Endothelial cell of umbilical vein (primary cell): ENCODE results near the gene TRIP10. TPM values are rescaled to one million over a fixed set of nuclear protein-coding genes. Genes with fewer than 3 reads are reported as not detected.

Experiments
- BruUV-seq: library from RNA; stranded (reverse); fragments of 400-500 nt; replicated peaks from 2 replicates; lab custom pipeline; 2021; lab: Mats Ljungman, UMichigan
- CTCF ChIA-PET: fragments of 300-600, 350-600 bp; sonication (Branson Sonifier 250); formaldehyde crosslinking; loops from one replicate; lab custom pipeline; 2021; ENCODE audit warnings: antibody characterized with exemption, inconsistent platforms; lab: Charles Lee
- POLR2A ChIA-PET: fragments of 300-600, 350-600 bp; sonication (Branson Sonifier 250); formaldehyde crosslinking; loops from one replicate; lab custom pipeline; 2021; ENCODE audit warnings: antibody characterized with exemption, inconsistent platforms; lab: Charles Lee
- DNase-seq: peaks from one replicate; pipeline ENCODE4 v3.0.0-alpha.2; 2011; ENCODE audit warnings: low read depth, low spot score
- FAIRE-seq: peaks from 2 replicates; lab custom pipeline; 2011; peaks lifted over from hg19 to GRCh38; lab: Jason Lieb, UNC
- H2AFZ ChIP-seq: 2 replicates; pipeline ENCODE4 v1.6.0; 2012; ENCODE audit warnings: low read depth, low read length, control low read depth, inconsistent platforms
- H3K27ac ChIP-seq: 2 replicates; pipeline ENCODE4 v1.5.1; 2011; ENCODE audit warnings: low read depth, mild to moderate bottlenecking, control low read depth, low read length, moderate library complexity; ENCODE audit not compliant: insufficient read depth
- H3K27me3 ChIP-seq, 2 experiments: 2 replicates each; pipeline versions ENCODE4 v1.6.0 to v1.6.1; 2011; ENCODE audit warnings: low read length in 2 of 2, mixed read lengths in 1 of 2; ENCODE audit not compliant: control insufficient read depth in 2 of 2, insufficient read depth in 2 of 2
- H3K36me3 ChIP-seq, 2 experiments: 2 replicates in 1 of 2; 3 replicates in 1 of 2; pipeline ENCODE4 v1.5.1; 2011; ENCODE audit warnings: low read length in 2 of 2, mild to moderate bottlenecking in 1 of 2, moderate library complexity in 1 of 2; ENCODE audit not compliant: control insufficient read depth in 2 of 2, insufficient read depth in 2 of 2; ENCODE audit errors: extremely low read depth in 1 of 2
- H3K4me1 ChIP-seq: 3 replicates; pipeline ENCODE4 v1.5.1; 2011; ENCODE audit warnings: mild to moderate bottlenecking, low read length; ENCODE audit not compliant: control insufficient read depth, insufficient read depth; ENCODE audit errors: extremely low read depth
- H3K4me2 ChIP-seq: 2 replicates; pipeline ENCODE4 v1.6.1; 2011; ENCODE audit warnings: low read length, control low read depth, mixed read lengths; ENCODE audit not compliant: insufficient read depth
- H3K4me3 ChIP-seq, 3 experiments: fragments of 200-600 bp in 1 of 3; sonication (generic), shearing (Covaris generic) in 1 of 3; replicated peaks in 1 of 3; 2 replicates each; pipeline ENCODE4 v1.5.1; 2011 to 2016; ENCODE audit warnings: control low read depth in 3 of 3, low read length in 3 of 3, mild to moderate bottlenecking in 2 of 3, inconsistent platforms in 1 of 3, low read depth in 1 of 3, moderate library complexity in 1 of 3; ENCODE audit not compliant: insufficient read depth in 1 of 3
- H3K79me2 ChIP-seq: 2 replicates; pipeline ENCODE4 v1.6.0; 2012; ENCODE audit warnings: low read length, inconsistent platforms; ENCODE audit not compliant: control insufficient read depth, insufficient read depth
- H3K9ac ChIP-seq: replicated peaks from 2 replicates; pipeline ENCODE3; 2011; ENCODE audit warnings: low read length, control low read depth; ENCODE audit not compliant: insufficient read depth; ENCODE audit errors: extremely low read depth
- H3K9me1 ChIP-seq: replicated peaks from 3 replicates; pipeline ENCODE4 v1.6.0; 2011; ENCODE audit warnings: mild to moderate bottlenecking, low read length; ENCODE audit not compliant: control insufficient read depth, insufficient read depth; ENCODE audit errors: extremely low read depth
- H3K9me3 ChIP-seq: replicated peaks from 2 replicates; pipeline ENCODE4 v1.5.1; 2012; ENCODE audit warnings: low read length, inconsistent platforms; ENCODE audit not compliant: control insufficient read depth, insufficient read depth
- H4K20me1 ChIP-seq: replicated peaks from 2 replicates; pipeline ENCODE3; 2011; ENCODE audit warnings: mild to moderate bottlenecking, low read length; ENCODE audit not compliant: control insufficient read depth, insufficient read depth; ENCODE audit errors: extremely low read depth
- CTCF ChIP-seq, 2 donors: IDR thresholded peaks; 1 replicate in 1 of 2; 2 replicates in 1 of 2; pipeline ENCODE4 v1.5.1; 2011; ENCODE audit warnings: low read length in 2 of 2, mild to moderate bottlenecking in 2 of 2, moderate library complexity in 2 of 2, control low read depth in 1 of 2, inconsistent platforms in 1 of 2, low read depth in 1 of 2; ENCODE audit not compliant: insufficient read depth in 1 of 2; ENCODE audit errors: extremely low read depth in 1 of 2
- EZH2 ChIP-seq: IDR thresholded peaks from 2 replicates; pipeline ENCODE4 v1.6.1; 2012; ENCODE audit warnings: borderline replicate concordance, low read depth, mild to moderate bottlenecking, moderate library complexity, low read length, inconsistent platforms; ENCODE audit not compliant: severe bottlenecking
- FOS ChIP-seq: IDR thresholded peaks from 2 replicates; pipeline ENCODE4 v1.6.1; 2011; ENCODE audit warnings: mild to moderate bottlenecking, low read length, moderate library complexity, borderline replicate concordance; ENCODE audit not compliant: insufficient read depth
- GATA2 ChIP-seq: IDR thresholded peaks from 2 replicates; pipeline ENCODE4 v1.7.0; 2011; ENCODE audit warnings: low read depth, mild to moderate bottlenecking, moderate library complexity, mixed read lengths, low read length; ENCODE audit not compliant: insufficient read length, insufficient read depth
- JUN ChIP-seq: IDR thresholded peaks from 2 replicates; pipeline ENCODE4 v1.6.1; 2011; ENCODE audit warnings: borderline replicate concordance, low read depth; ENCODE audit not compliant: insufficient read length, insufficient read depth
- MAX ChIP-seq: IDR thresholded peaks from 2 replicates; pipeline ENCODE4 v1.6.1; 2011; ENCODE audit not compliant: insufficient read depth, insufficient read length
- MYC ChIP-seq: IDR thresholded peaks from one replicate; pipeline ENCODE4 v1.6.1; 2011; ENCODE audit warnings: mild to moderate bottlenecking, low read depth, low read length
- POLR2A ChIP-seq: IDR thresholded peaks from 2 replicates; pipeline ENCODE4 v1.6.1; 2012; ENCODE audit warnings: low read depth, mild to moderate bottlenecking, control low read depth, low read length
- POLR2AphosphoS5 ChIP-seq: IDR thresholded peaks from 2 replicates; pipeline ENCODE4 v1.6.1; 2012; ENCODE audit warnings: low read depth, mild to moderate bottlenecking, control low read depth, low read length, moderate library complexity; ENCODE audit not compliant: insufficient read depth
- dilution Hi-C: fragments of 300-500 bp; cut with MboI; formaldehyde crosslinking; loops from one replicate; pipeline ENCODE4 v1.15.0; 2019; ENCODE audit warnings: low sequenced_read_pairs; ENCODE audit not compliant: extremely low pct_ligation_motif_present
- intact Hi-C: fragments of 100-400 bp; cut with micrococcal nuclease; formaldehyde crosslinking; loops from one replicate; pipeline ENCODE4 v1.10.0; 2022
- polyA plus RNA-seq, 4 experiments: library from polyadenylated mRNA; depleted of rRNA in 3 of 4; stranded (reverse) in 3 of 4; unstranded in 1 of 4; fragments of >200 nt; gene quantifications; 2 replicates each; pipeline versions ENCODE4 v1.2.1 to v1.2.3, GENCODE V29; 2011 to 2012; ENCODE audit warnings: missing spikeins in 1 of 4
- total RNA-seq: library from RNA; stranded (reverse); gene quantifications from 2 replicates; pipeline ENCODE4 v1.2.3, GENCODE V29; 2021

Gene TRIP10
- total and polyA plus RNA-seq, 2 donors (not counting 3 experiments of a cell fraction or from before 2014, with no cell fraction given) = 28.4 to 69.3 TPM

GRCh38 chr19:6772028-6772865 is 32.8 kb downstream of the TRIP10 start, which contains the start of gene VAV1:
TSS of gene VAV1 (plus strand) at chr19:6772708. CDS start at chr19:6772808, 100 bp downstream.
- no peaks in the 10 kb centered on the region for H3K36me3 ChIP-seq
- CTCF ChIA-PET = interaction anchor here (1.0 to 4.1 kb wide), 4 partner anchors 9 to 91 kb away, joined by 3 to 21 read pairs (median 6); no protein-coding TSS in a partner anchor
- H3K27me3 ChIP-seq = no peaks in the 10 kb centered on the region
- dilution Hi-C loops = no loop called here
- H2AFZ ChIP-seq = no peak within 1 kb of the TSS
- no peaks in the 10 kb centered on the region for H4K20me1 ChIP-seq
- no peaks in the 10 kb centered on the region for H3K9me3 ChIP-seq
- no peak within 1 kb of the TSS for H3K9ac ChIP-seq
- POLR2A ChIA-PET = no interaction called here
- no peak within 1 kb of the TSS for H3K4me3 ChIP-seq
- no peak within 1 kb of the TSS for H3K4me2 ChIP-seq
- no TSS peak for BruUV-seq
- FAIRE-seq (no peak), DNase-seq (no peak)
- TF ChIP-seq FOS = no peak
- TF ChIP-seq JUN = no peak
- TF ChIP-seq MYC = no peak
- TF ChIP-seq POLR2AphosphoS5 = no peak
- no peak for TF ChIP-seq EZH2
- peaks cover 1% of the 10 kb centered on the region for H3K4me1 ChIP-seq
- no peaks in the 10 kb centered on the region for H3K9me1 ChIP-seq
- no peaks in the 10 kb centered on the region for H3K79me2 ChIP-seq
- no peak within 1 kb of the TSS for H3K27ac ChIP-seq
- intact Hi-C loops = no loop called here

- TF ChIP-seq MAX (no peak), POLR2AphosphoS5 (no peak), CTCF (IDR thresholded peaks at IDR 0.05; ENCODE audit: extremely low read depth in 1 of 2, insufficient read depth in 1 of 2, low read depth in 1 of 2, low read length in 2 of 2) (no peak), JUN (no peak), FOS (no peak), MYC (no peak), EZH2 (no peak), POLR2A (no peak), GATA2 (no peak)
- intact Hi-C loops = no loop called here
- no peaks in the 10 kb centered on the region for H3K9me1 ChIP-seq
- no peak overlapping the region for H3K4me3 ChIP-seq
- dilution Hi-C loops = no loop called here
- no peak for DNase-seq
- no peaks in the 10 kb centered on the region for H3K9me3 ChIP-seq
- ChIA-PET CTCF (interaction anchor here (1.0 to 4.1 kb wide), 5 partner anchors 9 to 256 kb away, joined by 3 to 21 read pairs (median 5); no protein-coding TSS in a partner anchor), POLR2A (no interaction called here)
- H4K20me1 ChIP-seq = no peaks in the 10 kb centered on the region
- no peak overlapping the region for H3K27ac ChIP-seq
- no peaks in the 10 kb centered on the region for H3K36me3 ChIP-seq
- H3K79me2 ChIP-seq = no peaks in the 10 kb centered on the region
- no peak overlapping the region for H3K4me2 ChIP-seq
- H3K9ac ChIP-seq = no peak overlapping the region
- no peak overlapping the region for H2AFZ ChIP-seq
- FAIRE-seq = no peak
- H3K27me3 ChIP-seq = no peaks in the 10 kb centered on the region
- BruUV-seq = no TSS peak
- no peaks in the 10 kb centered on the region for H3K4me1 ChIP-seq
Observed at GRCh38 chr19:6772866-6773322, 33.4 kb downstream of the TRIP10 start.
